ENCODE measurements around the gene B3GNT7.
"Not testable (repeated sequence)": the region's sequence is repeated elsewhere in the genome, so short reads cannot be mapped to it uniquely, and the experiment has no call there.

Gene B3GNT7

GRCh38 chr2:231373786-231374349 lies 21.6 kb upstream of the B3GNT7 start:
- no peak overlapping the region for H3K4me3 ChIP-seq (replicated peaks; ENCODE audit: insufficient read depth, low read length)
- H3K27ac ChIP-seq (replicated peaks): no peak overlapping the region
- TF ChIP-seq REST (IDR thresholded peaks at IDR 0.05; ENCODE audit: insufficient replicate concordance, low read depth) (no peak), SPI1 (IDR thresholded peaks at IDR 0.05; ENCODE audit: borderline replicate concordance, low read depth) (no peak), CTCF (IDR thresholded peaks at IDR 0.05; ENCODE audit: insufficient read depth, low read length) (no peak), POLR2AphosphoS5 (IDR thresholded peaks at IDR 0.05; ENCODE audit: low read depth) (no peak), GABPA (IDR thresholded peaks at IDR 0.05; ENCODE audit: low read depth) (no peak)
- no peaks in the 10 kb centered on the region for H3K27me3 ChIP-seq (ENCODE audit: insufficient read depth, poor library complexity, severe bottlenecking)
- DNase-seq (ENCODE audit: low read depth in 1 of 2, low spot score in 1 of 2): no peak

- Histone ChIP-seq H3K27ac (replicated peaks) (no peak overlapping the region), H3K4me3 (replicated peaks; ENCODE audit: insufficient read depth, low read length) (no peak overlapping the region), H3K27me3 (ENCODE audit: insufficient read depth, poor library complexity, severe bottlenecking) (no peaks in the 10 kb centered on the region)
- no peak for DNase-seq (ENCODE audit: low read depth in 1 of 2, low spot score in 1 of 2)
- TF ChIP-seq SPI1 (IDR thresholded peaks at IDR 0.05; ENCODE audit: borderline replicate concordance, low read depth) (no peak), CTCF (IDR thresholded peaks at IDR 0.05; ENCODE audit: insufficient read depth, low read length) (no peak), GABPA (IDR thresholded peaks at IDR 0.05; ENCODE audit: low read depth) (no peak), POLR2AphosphoS5 (IDR thresholded peaks at IDR 0.05; ENCODE audit: low read depth) (no peak), REST (IDR thresholded peaks at IDR 0.05; ENCODE audit: insufficient replicate concordance, low read depth) (no peak)
These were observed 20.7 kb upstream of the B3GNT7 start for GRCh38 chr2:231374771-231375170.

GRCh38 chr2:231375994-231376615 lies 19.4 kb upstream of the B3GNT7 start:
- not testable (repeated sequence) for H3K27me3 ChIP-seq (ENCODE audit: insufficient read depth, poor library complexity, severe bottlenecking); DNase-seq (ENCODE audit: low read depth in 1 of 2, low spot score in 1 of 2); H3K27ac ChIP-seq (replicated peaks); H3K4me3 ChIP-seq (replicated peaks; ENCODE audit: insufficient read depth, low read length)

GRCh38 chr2:231376857-231377256 lies 18.7 kb upstream of the B3GNT7 start:
- no peak for DNase-seq (ENCODE audit: low read depth in 1 of 2, low spot score in 1 of 2)
- no peak overlapping the region for H3K27ac ChIP-seq (replicated peaks)
- H3K4me3 ChIP-seq (replicated peaks; ENCODE audit: insufficient read depth, low read length): no peak overlapping the region
- no peaks in the 10 kb centered on the region for H3K27me3 ChIP-seq (ENCODE audit: insufficient read depth, poor library complexity, severe bottlenecking)
- TF ChIP-seq GABPA (IDR thresholded peaks at IDR 0.05; ENCODE audit: low read depth): no peak
- TF ChIP-seq REST (IDR thresholded peaks at IDR 0.05; ENCODE audit: insufficient replicate concordance, low read depth): no peak
- TF ChIP-seq CTCF (IDR thresholded peaks at IDR 0.05; ENCODE audit: insufficient read depth, low read length): no peak
- TF ChIP-seq SPI1 (IDR thresholded peaks at IDR 0.05; ENCODE audit: borderline replicate concordance, low read depth): no peak
